ENCODE measurements around the gene RAB1B.

The RAB1B gene

DNA sequence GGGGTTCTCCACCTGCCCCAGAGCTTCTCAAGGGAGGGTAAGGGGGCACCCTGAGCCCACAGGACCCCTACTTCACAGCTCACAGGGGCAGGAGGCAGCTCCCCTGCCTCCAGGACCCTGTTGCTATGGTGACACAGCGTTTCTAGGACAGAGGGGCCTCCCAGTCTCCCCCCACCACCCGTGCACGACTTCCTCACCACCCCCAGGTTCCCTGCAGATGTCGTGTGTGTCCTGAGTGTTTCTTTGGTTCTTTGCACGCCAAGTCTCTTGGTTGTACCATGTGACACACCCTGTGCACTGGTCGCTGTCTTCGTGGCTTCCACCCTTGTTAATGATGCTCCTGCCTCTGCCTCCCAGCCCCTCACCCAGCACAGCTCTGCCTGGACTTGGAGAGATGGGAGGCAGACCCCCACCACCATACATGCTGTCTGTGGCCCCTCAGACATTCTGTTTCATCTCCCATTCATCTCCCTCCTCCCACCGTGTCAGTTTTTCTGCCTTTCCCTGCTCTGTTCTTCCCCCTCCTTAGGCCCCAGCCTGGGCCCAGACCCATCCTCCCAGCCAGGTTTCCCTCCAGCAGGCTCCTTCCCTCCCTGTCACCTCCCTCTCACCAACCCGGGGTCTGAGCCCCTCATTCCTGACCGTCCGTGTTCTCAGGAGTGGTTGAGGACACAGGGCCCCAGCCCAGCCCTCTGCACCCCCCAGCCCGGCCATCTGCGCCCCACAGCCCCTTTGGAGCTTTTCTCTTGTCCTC is 24.5 kb upstream of the RAB1B start:
- H3K27me3 ChIP-seq (ENCODE audit: insufficient read depth, low read length, poor library complexity) = no peaks in the 10 kb centered on the region
- H3K4me1 ChIP-seq (ENCODE audit: insufficient read depth, low read length) = no peaks in the 10 kb centered on the region
- H3K9me3 ChIP-seq (ENCODE audit: insufficient read depth, low read length, severe bottlenecking) = no peaks in the 10 kb centered on the region
- H3K79me2 ChIP-seq (ENCODE audit: insufficient read depth, low read length) = no peaks in the 10 kb centered on the region
- no peak overlapping the region for H3K4me3 ChIP-seq (ENCODE audit: low read depth in 1 of 2, low read length in 2 of 2)
- no peak overlapping the region for H3K27ac ChIP-seq (ENCODE audit: low read length)
- H4K20me1 ChIP-seq (ENCODE audit: insufficient read depth, low read length) = no peaks in the 10 kb centered on the region
- H3K4me2 ChIP-seq (ENCODE audit: insufficient read depth, low read length) = no peak overlapping the region
- TF ChIP-seq EZH2 (IDR thresholded peaks at IDR 0.05; ENCODE audit: borderline replicate concordance, low read depth, low read length, severe bottlenecking) = no peak
- TF ChIP-seq, protein P1, sequence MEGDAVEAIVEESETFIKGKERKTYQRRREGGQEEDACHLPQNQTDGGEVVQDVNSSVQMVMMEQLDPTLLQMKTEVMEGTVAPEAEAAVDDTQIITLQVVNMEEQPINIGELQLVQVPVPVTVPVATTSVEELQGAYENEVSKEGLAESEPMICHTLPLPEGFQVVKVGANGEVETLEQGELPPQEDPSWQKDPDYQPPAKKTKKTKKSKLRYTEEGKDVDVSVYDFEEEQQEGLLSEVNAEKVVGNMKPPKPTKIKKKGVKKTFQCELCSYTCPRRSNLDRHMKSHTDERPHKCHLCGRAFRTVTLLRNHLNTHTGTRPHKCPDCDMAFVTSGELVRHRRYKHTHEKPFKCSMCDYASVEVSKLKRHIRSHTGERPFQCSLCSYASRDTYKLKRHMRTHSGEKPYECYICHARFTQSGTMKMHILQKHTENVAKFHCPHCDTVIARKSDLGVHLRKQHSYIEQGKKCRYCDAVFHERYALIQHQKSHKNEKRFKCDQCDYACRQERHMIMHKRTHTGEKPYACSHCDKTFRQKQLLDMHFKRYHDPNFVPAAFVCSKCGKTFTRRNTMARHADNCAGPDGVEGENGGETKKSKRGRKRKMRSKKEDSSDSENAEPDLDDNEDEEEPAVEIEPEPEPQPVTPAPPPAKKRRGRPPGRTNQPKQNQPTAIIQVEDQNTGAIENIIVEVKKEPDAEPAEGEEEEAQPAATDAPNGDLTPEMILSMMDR (IDR thresholded peaks at IDR 0.05; ENCODE audit: borderline replicate concordance, extremely low read depth, low read length, poor library complexity, severe bottlenecking) = no peak
- no peak overlapping the region for H3K9ac ChIP-seq (ENCODE audit: low read depth, low read length)
- no peak for ATAC-seq (ENCODE audit: insufficient read depth, low read depth)
- peaks cover 19% of the 10 kb centered on the region for H3K36me3 ChIP-seq (ENCODE audit: insufficient read depth, low read length)
- DNase-seq = no peak
- H2AFZ ChIP-seq (ENCODE audit: low read depth, low read length) = no peak overlapping the region

DNA sequence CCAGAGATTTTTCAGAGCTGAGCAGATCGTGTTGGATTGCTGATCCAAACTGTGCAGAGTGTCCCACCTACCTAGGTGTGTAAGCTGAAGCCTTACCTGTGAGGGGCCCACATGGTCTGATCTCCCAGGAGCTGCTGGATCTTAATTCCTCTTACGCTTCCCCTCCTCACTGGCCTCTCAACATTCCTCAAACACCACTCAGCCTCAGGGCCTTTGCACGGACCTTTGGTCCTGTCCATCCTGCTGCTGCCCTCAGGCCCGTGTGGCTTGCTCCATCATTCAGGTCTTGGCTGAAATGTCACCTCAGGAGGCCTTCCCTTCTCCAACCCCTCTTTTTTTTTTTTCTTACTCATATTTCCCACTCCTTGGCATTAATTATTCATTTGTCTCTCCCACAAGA is 21.1 kb upstream of the RAB1B start:
- Histone ChIP-seq H3K27me3 (ENCODE audit: insufficient read depth, low read length, poor library complexity) (no peaks in the 10 kb centered on the region), H3K4me3 (ENCODE audit: low read depth in 1 of 2, low read length in 2 of 2) (no peak overlapping the region), H3K36me3 (ENCODE audit: insufficient read depth, low read length) (peaks cover 7% of the 10 kb centered on the region; the same call in 1 of the 2 replicates), H4K20me1 (ENCODE audit: insufficient read depth, low read length) (no peaks in the 10 kb centered on the region), H3K4me2 (ENCODE audit: insufficient read depth, low read length) (no peak overlapping the region), H3K4me1 (ENCODE audit: insufficient read depth, low read length) (no peaks in the 10 kb centered on the region), H3K9me3 (ENCODE audit: insufficient read depth, low read length, severe bottlenecking) (no peaks in the 10 kb centered on the region), H3K27ac (ENCODE audit: low read length) (no peak overlapping the region), H3K9ac (ENCODE audit: low read depth, low read length) (no peak overlapping the region), H3K79me2 (ENCODE audit: insufficient read depth, low read length) (no peaks in the 10 kb centered on the region), H2AFZ (ENCODE audit: low read depth, low read length) (no peak overlapping the region)
- DNase-seq (no peak), ATAC-seq (ENCODE audit: insufficient read depth, low read depth) (no peak)
- TF ChIP-seq EZH2 (IDR thresholded peaks at IDR 0.05; ENCODE audit: borderline replicate concordance, low read depth, low read length, severe bottlenecking) = no peak
- TF ChIP-seq, protein P1 (IDR thresholded peaks at IDR 0.05; ENCODE audit: borderline replicate concordance, extremely low read depth, low read length, poor library complexity, severe bottlenecking) = no peak

DNA sequence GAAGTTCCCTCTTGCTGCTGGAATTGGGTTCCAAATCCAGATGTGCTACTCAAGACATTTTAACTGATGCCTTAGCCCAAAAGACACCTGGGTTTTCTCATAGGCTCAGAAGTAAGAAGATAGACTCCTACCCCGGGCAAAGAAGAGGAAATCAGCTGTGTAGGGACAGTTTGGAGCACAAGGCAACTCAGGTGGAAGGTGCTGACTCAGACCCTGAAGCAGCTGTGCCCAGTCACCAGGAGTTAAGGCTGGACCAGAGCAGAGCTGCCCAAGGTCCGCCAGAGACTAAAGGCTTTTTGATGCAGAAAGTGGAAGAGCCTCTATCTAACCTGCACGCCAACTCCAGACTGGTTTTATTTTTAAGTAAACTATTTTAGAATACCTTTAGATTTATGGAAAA is 20.6 kb upstream of the RAB1B start:
- DNase-seq (no peak), ATAC-seq (ENCODE audit: insufficient read depth, low read depth) (no peak)
- Histone ChIP-seq H3K27ac (ENCODE audit: low read length) (no peak overlapping the region), H3K9me3 (ENCODE audit: insufficient read depth, low read length, severe bottlenecking) (no peaks in the 10 kb centered on the region), H4K20me1 (ENCODE audit: insufficient read depth, low read length) (no peaks in the 10 kb centered on the region), H3K79me2 (ENCODE audit: insufficient read depth, low read length) (no peaks in the 10 kb centered on the region), H3K4me2 (ENCODE audit: insufficient read depth, low read length) (no peak overlapping the region), H3K4me3 (ENCODE audit: low read depth in 1 of 2, low read length in 2 of 2) (no peak overlapping the region), H3K4me1 (ENCODE audit: insufficient read depth, low read length) (no peaks in the 10 kb centered on the region), H3K27me3 (ENCODE audit: insufficient read depth, low read length, poor library complexity) (no peaks in the 10 kb centered on the region), H3K9ac (ENCODE audit: low read depth, low read length) (no peak overlapping the region), H3K36me3 (ENCODE audit: insufficient read depth, low read length) (peaks cover 4% of the 10 kb centered on the region; the same call in 1 of the 2 replicates), H2AFZ (ENCODE audit: low read depth, low read length) (no peak overlapping the region)
- TF ChIP-seq, protein P1 (IDR thresholded peaks at IDR 0.05; ENCODE audit: borderline replicate concordance, extremely low read depth, low read length, poor library complexity, severe bottlenecking) = no peak
- no peak for TF ChIP-seq EZH2 (IDR thresholded peaks at IDR 0.05; ENCODE audit: borderline replicate concordance, low read depth, low read length, severe bottlenecking)

All from DND-41 (cell line).